ENCODE data around the gene ATG14. TPM values are rescaled to one million over a fixed set of nuclear protein-coding genes. Genes with fewer than 3 reads are reported as not detected.
A peak's percentile ranks its signal among the peaks of the same experiment; 100 is the strongest.

The ATG14 gene
- total RNA-seq, 4 donors from 2014 or later = 14.8 to 24.9 (median 17.2) TPM

DNA sequence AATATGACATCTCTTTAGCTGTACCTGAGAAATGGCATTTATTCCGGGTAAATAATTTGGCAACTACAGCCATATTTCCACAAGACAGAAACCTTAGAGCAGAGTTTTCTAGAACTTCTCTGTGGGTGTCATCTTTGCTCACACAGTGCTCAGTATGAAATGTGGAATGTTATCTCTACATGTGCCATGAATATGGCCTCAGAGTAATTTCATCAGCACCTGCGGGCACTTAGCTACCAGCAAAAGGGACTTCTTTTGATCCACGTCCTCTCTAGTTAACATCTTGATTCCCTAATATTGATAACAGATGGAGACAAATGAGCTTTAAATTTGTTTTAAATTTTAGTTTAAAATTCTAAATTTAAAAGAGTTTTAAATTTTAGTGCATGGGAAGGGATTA, 2.9 kb upstream of the ATG14 start:
- DNase-seq (ENCODE audit: low spot score in 2 of 2) = no peak
- no peak overlapping the region for H3K4me3 ChIP-seq (ENCODE audit: low read depth, poor library complexity, severe bottlenecking)
- WGBS, 2 donors = 66 to 76% methylated on average over 3 of the region's 3 CpGs
- intact Hi-C loops (cut with DNase I; ENCODE audit: low total_unique reads) = no loop called here
- no peak for TF ChIP-seq POLR2A (IDR thresholded peaks at IDR 0.05)
- TF ChIP-seq, protein P1, sequence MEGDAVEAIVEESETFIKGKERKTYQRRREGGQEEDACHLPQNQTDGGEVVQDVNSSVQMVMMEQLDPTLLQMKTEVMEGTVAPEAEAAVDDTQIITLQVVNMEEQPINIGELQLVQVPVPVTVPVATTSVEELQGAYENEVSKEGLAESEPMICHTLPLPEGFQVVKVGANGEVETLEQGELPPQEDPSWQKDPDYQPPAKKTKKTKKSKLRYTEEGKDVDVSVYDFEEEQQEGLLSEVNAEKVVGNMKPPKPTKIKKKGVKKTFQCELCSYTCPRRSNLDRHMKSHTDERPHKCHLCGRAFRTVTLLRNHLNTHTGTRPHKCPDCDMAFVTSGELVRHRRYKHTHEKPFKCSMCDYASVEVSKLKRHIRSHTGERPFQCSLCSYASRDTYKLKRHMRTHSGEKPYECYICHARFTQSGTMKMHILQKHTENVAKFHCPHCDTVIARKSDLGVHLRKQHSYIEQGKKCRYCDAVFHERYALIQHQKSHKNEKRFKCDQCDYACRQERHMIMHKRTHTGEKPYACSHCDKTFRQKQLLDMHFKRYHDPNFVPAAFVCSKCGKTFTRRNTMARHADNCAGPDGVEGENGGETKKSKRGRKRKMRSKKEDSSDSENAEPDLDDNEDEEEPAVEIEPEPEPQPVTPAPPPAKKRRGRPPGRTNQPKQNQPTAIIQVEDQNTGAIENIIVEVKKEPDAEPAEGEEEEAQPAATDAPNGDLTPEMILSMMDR (IDR thresholded peaks at IDR 0.05) = no peak

DNA sequence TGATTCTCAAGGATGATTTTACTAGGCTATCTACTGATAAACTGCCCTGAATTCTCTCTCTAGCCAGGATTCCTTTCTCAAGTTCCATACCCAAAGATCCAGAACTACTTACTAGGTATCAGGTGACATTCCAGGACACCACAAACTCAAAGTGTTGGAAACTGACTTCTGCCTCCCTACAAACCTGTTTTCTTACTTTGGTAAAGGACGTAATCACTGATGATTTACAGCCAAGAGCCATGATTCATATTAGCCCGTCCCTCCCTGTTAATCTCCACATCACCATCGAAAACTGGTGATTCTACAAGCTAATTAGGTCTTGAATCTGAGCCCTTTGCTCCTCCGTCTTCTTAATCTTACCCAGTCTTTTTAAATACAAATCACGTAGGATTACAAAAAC, 1.0 kb upstream of the ATG14 start:
- TF ChIP-seq POLR2A (IDR thresholded peaks at IDR 0.05) = no peak
- TF ChIP-seq, protein P1 (IDR thresholded peaks at IDR 0.05) = no peak
- 33 to 34% methylated on average over 5 of the region's 5 CpGs for WGBS, 2 donors
- intact Hi-C loops (cut with DNase I; ENCODE audit: low total_unique reads) = no loop called here
- no peak for DNase-seq (ENCODE audit: low spot score in 2 of 2)
- no peak overlapping the region for H3K4me3 ChIP-seq (ENCODE audit: low read depth, poor library complexity, severe bottlenecking)

DNA sequence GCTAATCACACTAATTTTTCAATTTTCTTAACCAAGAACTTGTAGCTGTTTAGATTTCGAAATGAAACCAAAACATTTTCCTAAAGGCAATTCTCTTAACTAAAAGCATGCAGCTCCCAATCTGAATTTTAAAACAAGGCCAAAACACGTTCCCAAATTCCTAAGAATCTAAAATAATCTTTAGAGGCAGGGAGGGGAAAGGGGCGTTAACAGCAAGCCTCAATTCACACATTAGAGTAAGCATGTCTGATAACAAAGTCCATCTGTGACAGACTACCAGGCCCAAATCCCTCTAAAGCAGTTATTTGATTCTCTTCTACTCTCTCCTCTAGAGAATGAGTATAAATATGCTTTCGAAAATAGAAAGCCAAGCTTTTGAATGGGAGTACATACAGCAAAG, 754 bp downstream of the ATG14 start:
- no peak for TF ChIP-seq POLR2A (IDR thresholded peaks at IDR 0.05)
- TF ChIP-seq, protein P1 (IDR thresholded peaks at IDR 0.05) = no peak
- intact Hi-C loops (cut with DNase I; ENCODE audit: low total_unique reads) = no loop called here
- 5 to 6% methylated on average over 4 of the region's 4 CpGs for WGBS, 2 donors
- H3K4me3 ChIP-seq (ENCODE audit: low read depth, poor library complexity, severe bottlenecking) = peak overlapping the region; percentile 91
- no peak for DNase-seq (ENCODE audit: low spot score in 2 of 2)

DNA sequence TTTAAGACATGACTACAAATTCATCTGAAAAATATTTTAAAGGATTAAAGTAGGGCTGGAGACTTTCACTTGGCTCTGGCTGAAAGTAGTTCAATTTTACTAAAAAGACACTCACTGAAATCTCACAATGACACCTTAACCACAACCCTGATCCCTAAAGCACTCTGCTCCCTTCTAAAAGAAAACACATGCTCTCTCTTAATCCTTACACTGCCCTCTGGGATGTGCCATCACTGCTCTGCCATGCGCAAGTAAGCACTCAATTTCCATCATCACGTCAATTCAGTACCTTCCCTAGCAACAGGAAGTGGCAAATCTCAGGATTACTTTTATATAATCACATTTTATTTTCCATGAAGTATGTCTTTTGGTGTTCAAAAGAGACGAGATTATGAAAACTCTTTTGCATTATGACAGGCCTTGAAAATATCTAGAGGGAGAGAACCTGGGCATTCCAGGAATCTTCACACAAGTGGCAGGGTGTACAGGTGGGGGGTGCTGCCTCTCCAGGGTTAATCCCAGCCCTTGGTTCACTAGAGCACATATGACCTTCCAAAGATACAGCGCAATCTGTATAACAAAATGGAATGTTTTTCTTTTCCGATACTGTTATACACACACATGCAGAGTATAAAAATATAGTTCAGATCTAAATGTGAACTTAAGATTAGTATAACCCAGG, 7.3 kb downstream of the ATG14 start:
- intact Hi-C loops (cut with DNase I; ENCODE audit: low total_unique reads) = no loop called here
- H3K4me3 ChIP-seq (ENCODE audit: low read depth, poor library complexity, severe bottlenecking) = no peak overlapping the region
- DNase-seq (ENCODE audit: low spot score in 2 of 2) = no peak
- 68 to 77% methylated on average over 5 of the region's 5 CpGs for WGBS, 2 donors
- TF ChIP-seq, protein P1 (IDR thresholded peaks at IDR 0.05) = no peak
- TF ChIP-seq POLR2A (IDR thresholded peaks at IDR 0.05) = no peak

DNA sequence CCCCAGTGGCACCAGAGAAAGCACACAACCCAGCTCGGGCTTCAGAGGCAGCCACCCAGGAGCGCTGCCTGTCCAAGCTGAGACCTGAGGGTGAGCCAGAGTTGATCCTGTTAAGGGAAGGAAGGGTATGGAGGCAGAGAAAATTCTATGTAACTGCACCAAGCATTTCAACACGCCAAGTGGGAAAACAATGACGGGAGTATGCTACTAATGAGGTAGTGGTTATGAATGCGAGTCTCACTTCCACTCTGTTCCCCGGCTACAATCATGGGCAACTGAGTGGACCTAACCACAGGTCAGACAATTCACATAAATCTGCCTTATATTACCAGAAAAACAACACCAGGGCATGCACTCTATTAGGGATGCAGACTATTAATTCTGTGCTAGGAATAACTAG, 9.9 kb downstream of the ATG14 start:
- intact Hi-C loops (cut with DNase I; ENCODE audit: low total_unique reads) = no loop called here
- DNase-seq (ENCODE audit: low spot score in 2 of 2) = no peak
- no peak for TF ChIP-seq POLR2A (IDR thresholded peaks at IDR 0.05)
- TF ChIP-seq, protein P1 (IDR thresholded peaks at IDR 0.05) = no peak
- 86 to 90% methylated on average over 6 of the region's 6 CpGs for WGBS, 2 donors
- no peak overlapping the region for H3K4me3 ChIP-seq (ENCODE audit: low read depth, poor library complexity, severe bottlenecking)

DNA sequence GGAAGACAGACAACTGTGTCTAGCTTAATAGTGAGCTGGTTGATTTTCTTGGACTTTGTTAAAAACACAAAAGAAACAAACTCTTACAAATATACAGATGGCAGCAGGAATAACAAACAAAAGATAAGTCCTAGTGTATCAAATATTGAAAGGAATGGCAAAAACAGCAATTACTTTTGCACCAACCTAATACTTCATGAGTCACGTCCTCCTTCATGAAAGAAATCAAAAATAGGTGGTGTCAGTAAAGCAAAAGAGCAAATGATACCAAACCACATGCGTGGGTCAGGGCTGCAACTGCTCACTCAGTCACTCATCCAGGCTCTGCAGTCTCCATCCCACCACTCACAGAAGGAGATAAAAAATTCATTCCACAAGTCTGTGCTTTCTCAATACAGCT, 11.8 kb downstream of the ATG14 start:
- TF ChIP-seq POLR2A (IDR thresholded peaks at IDR 0.05) = no peak
- TF ChIP-seq, protein P1 (IDR thresholded peaks at IDR 0.05) = no peak
- DNase-seq (ENCODE audit: low spot score in 2 of 2) = no peak
- no peak overlapping the region for H3K4me3 ChIP-seq (ENCODE audit: low read depth, poor library complexity, severe bottlenecking)
- intact Hi-C loops (cut with DNase I; ENCODE audit: low total_unique reads) = no loop called here
- WGBS, 2 donors = 73 to 78% methylated on average over 2 of the region's 2 CpGs
